ENCODE results near the gene LMF2.
A peak's percentile ranks its signal among the peaks of the same experiment; 100 is the strongest.

LMF2 gene

DNA sequence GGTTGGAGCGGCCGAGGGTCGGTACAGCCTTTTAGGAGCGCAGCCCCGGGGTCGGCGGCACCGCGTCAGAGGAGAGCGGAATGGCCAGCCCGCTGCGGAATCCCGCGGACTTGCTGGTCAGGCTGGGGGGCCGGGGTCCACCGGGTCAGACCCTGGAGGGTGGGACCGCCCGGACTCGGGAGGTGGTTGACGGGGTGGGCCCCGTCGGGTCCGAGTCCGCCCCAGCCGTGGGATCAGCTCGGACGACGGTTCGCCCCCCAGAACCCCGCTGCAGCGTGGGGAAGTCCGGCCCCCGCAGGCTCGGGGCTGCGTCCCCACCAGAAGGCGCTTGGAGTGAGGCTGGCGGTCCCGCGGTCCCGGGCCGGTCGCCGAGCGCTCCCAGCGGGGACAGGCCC lies 26.5 kb downstream of the LMF2 start:
- DNase-seq, result no peak

DNA sequence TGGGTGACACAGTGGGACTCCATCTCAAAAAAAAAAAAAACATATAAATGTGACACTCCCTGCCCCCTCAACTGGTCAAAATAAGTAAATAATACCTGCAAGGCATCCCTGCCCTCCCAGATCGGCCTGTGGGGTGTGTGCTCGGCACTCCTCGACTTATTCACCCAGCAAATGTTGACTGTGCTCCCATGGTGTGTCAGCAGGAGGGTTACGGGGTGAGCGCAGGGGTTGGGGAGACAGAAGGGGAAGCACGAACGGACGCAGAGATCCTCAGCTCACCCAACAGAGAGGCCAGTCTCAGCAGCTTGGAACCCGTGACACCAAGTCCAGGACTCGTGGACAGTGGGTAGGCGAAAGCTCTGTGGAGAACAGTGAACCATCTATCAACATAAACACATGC lies 27.8 kb downstream of the LMF2 start:
- DNase-seq, result no peak

DNA sequence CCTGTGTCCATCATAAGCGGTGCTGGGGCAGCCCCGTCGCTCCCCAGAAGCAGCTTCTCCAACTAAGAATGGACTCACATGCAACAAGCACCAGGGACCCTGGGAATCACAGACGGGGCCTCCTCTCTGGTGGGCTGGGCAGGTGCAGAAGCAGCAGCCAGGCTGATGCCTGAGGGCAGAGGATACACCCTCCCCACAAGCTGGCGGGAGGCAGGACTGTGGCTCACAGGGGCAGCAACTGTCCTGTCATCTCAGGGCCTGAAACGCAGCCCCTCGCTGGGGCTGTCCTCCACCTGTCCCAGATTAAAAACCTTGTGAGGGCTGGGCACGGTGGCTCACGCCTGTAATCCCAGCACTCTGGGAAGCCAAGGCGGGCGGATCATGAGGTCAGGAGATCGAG lies 29.6 kb downstream of the LMF2 start:
- no peak for DNase-seq

DNA sequence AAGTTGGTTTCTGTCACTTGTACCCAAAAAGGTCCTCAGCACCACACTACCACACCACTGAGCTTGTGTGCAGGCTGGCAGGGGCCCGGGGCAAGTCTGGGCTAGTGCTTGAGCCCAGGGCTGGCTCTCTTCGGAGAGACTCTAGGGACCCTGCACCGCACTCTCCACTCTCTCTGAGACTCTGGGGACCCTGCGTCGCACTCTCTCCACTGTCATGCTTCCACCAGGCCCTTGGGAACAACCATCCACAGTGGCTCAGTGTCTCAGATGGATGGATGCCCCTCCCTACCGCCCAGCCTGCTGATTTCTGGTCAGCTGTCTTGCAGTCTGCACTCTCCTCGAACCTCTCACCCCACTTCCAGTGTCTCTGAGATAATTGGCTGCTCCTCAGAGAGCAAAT lies 30.6 kb downstream of the LMF2 start:
- no peak for DNase-seq

DNA sequence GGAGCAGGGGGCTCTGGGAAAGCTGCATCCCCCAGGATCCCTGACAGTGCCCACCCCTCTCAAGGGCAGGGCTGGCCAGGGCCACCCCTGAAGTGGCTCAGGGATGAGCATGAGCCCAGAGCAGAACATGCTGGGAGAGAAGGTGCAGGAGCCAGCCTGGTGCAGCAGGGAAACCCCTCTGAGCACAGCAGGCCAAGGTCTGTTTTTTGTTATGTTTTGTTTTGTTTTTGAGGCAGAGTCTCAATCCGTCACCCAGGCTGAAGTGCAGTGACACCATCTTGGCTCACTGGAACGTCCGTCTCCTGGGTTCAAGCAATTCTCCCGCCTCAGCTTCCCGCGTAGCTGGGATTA lies 31.9 kb downstream of the LMF2 start:
- DNase-seq, result no peak

DNA sequence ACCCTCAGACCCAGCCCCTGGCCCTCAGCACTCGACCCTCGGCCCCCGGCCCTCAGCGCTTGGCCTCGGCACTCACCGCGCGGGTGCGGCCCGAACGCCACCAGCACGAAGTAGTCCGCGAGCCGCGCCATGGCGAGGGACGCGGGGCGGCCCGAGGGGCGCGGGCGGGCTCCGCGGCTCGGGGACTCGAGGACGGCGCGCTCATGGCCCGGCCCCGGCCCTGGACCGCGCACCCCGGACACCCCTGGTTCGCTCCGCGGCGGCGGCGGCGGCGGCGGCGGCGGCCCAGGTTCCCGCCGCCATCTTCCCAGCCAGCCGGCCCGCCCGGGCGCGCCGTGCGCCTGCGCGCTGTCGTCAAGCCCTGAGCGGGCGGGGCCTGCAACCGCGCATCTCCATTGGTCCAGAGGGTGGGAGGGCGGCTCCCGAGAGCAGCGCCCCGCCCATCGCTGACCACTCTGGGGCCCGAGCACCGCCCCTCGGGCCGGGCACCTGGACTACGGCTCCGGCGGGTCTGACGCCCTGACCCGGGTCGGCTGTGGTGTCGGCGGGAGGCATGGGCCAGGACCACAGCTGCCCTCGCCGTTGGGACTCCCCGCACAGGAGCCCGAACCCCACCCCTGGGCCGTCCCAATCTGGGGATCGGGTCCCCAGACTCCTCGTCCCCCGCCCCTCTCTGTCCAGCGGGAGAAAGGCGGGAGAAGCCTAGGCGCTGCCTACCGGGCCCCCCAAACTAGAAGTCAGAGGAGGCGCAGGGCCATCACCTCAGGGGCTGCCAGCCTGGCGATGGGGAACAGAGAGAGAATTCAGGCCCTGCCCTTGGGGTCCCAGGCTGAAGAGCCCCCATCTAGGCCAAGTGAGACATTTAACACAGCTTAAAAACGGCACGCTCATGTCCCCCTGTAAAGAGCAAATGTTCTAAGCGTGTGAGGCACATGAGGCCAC lies 32.5 kb downstream of the LMF2 start, which contains the start of gene SBF1:
Gene SBF1, minus strand, starts transcription at position 326 of the 942 bp plus-strand sequence. Its CDS starts 195 bp downstream, at position 131.
- DNase-seq, result peak; percentile 65 to 89 (median 74)

DNA sequence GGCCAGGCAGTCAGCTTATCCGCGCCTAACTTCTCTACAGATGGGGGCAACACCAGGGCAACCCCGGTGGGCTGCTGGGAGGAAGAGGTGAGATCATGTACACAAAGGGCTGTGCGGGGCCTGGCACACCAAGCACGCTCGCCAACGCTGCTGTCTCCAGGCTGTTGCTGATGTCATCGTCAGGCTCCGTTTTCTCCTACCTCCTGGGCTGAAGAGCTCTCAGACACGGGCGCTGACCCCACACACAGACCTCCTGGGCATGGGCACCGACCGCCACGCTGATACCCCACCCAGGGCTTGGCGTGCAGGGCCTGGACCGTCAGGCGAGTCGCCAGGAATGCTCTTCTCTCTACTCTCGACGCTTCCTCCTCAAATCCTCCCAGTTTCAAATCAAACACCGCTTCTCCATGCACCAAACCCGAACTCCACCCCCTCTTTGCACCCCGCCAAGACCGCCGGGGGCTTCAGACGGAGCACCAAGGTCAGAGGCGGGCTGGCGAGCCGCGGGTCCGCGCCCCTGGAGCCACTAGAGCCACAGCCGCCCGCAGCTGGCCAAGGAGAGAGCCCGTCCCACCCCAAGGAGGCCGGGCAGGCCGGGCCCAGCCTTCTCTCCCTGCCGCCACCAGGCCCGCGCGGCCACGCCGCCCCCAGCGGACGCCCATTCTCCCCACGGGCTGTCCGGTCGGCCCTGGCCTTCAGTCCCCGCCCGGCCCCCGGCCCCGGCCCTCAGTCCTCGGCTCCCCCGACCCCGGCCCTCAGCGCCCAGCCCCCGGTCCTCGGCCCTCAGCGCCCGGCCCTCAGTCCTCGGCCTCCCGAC lies 33.4 kb downstream of the LMF2 start:
- no peak for DNase-seq

DNA sequence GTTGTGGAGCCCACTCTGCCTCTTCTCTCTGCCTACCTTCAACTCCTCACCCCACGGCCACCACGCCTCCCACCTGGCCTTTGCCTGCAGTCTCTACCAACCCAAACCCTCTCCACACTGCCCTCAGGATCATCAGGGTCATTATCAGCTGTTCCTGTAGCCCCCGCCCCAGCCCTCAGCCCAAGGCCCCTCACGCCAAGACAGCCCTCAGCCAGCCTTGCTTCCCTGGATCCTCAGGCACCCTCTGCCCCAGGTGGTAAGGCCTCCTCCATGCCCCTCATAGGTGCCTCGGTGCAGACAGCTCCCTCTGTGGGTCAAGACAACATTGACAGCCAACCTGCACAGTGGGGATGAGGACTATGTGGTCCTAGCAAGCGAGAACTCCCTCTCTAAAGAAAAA lies 34.4 kb downstream of the LMF2 start:
- peak in 2 of 4 experiments; percentile 14 to 32 for DNase-seq

DNA sequence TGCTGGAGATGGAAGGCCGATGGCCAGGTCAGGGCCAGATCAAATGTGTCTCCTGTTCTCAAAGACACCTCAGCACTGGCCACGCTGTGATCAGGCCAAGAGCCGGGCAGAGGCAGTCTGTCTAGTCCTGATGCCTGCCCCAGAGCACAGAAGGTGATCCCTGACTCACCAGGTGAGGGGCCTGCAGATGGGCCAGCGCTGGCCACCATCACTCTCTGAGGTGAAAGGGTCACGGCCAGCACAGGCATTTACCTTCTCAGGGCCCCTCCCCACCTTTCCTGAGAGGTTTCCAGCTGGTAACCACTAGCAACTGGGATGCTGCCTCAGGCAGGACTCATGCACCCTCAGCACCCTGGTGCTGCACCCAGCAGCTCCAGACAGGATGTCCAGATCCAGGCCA lies 35.5 kb downstream of the LMF2 start:
- no peak for DNase-seq

DNA sequence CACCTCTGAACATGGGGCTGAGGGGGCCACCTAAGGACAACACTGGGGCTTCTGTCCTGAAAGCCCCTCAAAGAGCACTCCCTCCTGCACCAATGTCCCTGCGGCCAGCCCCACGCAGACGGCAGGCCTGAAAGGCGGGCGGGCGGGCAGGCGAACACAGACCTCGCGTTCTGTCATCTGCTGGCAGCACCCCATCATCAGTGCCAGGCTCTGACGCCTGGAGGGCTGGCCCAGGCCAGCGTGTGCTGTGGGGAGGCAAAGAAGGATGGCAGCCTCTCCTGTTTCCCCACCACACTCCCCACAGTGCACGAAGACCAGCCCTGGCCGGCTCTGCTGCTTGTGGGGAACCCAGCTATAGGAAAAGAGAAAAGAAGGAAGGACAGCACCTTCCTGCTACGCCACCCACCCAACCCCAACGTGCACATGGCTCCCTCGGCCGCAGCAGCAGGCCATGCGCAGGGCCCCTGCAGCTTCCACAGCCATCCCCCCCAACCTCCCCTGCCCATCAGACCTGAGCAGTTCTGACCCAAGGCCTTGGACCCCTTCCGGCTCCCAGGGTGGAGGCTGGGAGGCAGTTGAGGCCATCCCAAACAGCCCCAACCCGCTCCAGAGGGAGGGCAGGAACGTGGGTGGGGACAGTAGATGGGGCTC lies 36.2 kb downstream of the LMF2 start:
- no peak for DNase-seq

DNA sequence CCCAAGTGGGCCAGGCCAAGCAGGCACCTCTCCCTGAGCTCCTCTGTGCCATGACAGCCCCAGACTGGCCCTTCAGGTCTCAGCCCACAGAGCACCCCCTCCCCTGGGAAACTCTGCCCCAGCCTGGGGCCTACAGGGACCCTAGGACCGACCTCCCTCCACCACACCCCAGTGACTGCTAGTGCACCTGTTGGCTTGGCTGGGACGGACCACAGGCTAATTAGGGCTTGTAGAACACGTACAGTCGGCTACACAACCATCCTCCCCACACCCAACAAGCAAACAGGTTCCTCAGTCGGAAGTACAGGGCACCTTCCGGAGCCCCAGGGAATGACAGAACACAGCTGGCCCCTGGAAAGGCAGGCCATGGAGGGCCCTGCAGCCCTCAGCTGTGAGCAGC lies 37.0 kb downstream of the LMF2 start:
- DNase-seq, result no peak

DNA sequence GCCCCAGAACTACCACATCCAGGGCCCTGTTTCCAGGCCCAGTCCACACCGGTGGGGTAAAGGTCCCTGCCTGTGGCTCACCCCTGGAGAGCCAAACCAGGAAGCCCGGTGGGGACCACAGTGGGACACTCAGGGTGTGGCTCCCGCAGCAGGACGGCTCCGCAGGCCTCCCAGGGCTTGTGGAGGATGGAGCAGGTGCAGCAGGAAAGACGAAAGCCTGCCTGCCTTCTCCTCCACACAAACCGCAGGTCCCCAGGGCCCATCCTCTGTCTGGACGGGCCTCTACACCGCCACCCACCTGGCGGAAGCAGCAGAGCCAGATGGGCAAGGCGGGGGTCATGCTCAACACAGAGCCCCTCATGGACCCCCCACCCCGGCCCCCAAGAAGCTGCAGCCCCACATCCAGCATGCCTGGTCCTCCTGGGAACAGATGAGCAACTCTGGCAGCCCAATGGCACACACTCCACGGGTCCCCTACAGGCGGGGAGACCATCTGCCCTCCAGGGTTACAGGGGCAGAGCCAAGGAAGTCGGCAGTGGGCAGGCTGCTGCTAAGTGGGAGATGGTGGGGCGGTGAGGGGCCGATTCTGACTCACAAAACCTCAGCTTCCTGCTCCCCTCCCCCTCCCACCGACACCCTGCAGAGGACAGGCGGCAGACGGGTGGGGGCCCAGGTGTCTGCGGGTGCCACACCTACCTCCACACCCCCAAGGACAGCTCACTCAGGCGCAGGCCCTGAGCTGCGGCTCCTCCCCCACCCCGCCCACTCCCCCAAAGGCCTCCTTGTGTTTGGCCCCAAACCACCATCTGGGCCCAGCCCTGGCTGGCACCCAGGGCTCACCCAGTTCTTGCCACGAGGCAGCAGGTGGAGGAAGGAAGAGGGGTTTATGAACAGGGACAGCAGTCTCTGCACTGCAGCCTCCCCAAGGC lies 37.9 kb downstream of the LMF2 start:
- DNase-seq, result peak; percentile 56 to 95 (median 74)

DNA sequence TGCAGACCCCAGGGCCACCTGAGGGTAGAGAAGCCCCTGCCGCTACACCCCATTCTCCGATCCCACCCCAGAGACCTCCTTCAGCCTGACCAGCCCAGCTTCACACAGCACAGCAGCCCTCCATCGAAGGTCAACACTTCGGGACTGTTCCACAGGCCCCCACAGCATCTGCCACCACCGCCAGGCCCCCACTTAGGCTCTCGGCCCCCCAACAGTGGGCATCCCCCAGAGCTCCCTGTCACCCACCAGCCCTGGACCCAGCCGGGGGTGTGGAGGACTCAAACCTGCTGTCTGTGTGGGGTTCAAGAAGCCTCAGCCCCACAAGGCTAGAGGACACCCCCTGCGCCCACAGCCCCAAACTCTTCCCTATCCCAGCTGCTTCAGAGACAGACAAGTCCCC lies 38.9 kb downstream of the LMF2 start:
- no peak for DNase-seq

DNA sequence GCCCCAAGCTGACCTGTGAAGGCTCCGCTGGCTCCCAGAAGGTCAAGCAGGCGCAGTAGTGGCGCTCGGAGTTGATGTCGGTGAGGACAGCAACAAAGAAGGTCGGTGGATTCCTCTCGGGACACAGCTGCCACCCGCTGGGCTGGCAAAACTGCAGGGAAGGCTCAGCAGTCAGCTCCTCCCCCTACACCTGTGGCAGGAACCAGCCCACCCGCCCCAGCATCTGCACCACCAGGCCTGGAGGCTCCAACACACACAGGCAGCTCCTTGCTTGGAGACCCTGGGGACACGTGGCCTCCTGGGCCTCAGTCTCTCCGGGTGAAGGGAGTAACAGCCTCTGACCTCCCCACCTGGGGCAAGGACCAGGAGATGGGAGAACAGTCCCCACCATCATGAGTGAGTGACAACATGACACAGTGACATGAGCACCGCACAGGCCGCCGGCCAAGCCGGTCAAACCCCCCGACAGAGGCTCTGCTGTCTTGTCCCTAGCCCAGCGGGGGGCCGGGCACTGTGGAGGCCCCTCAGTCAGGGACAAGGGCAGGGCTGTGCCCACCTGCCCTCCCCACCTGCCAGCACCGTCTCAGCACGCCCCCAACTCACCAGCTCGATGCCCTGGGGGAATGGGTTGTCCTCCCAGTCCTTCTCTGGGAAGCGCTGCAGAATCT lies 39.6 kb downstream of the LMF2 start:
- DNase-seq, result no peak

DNA sequence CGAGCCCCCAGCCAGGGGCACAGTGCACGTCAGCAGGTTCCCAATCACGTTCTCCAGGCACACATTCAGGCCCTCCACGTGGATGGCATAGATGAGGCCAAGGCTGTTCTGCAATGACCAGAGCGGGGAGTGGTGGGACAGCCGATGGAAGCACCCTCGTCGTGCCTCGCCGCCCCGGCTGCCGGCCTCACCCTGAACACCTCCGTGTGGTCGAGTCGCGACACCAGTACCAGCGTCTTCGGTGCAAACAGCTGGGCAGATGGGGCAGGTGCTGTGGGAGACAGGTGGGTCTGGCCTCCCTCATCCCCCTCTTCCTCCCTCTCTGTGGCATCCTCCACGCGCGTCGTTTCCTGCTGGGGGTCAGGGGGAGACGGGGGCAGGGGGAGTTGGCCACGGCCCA lies 40.2 kb downstream of the LMF2 start:
- DNase-seq, result no peak

DNA sequence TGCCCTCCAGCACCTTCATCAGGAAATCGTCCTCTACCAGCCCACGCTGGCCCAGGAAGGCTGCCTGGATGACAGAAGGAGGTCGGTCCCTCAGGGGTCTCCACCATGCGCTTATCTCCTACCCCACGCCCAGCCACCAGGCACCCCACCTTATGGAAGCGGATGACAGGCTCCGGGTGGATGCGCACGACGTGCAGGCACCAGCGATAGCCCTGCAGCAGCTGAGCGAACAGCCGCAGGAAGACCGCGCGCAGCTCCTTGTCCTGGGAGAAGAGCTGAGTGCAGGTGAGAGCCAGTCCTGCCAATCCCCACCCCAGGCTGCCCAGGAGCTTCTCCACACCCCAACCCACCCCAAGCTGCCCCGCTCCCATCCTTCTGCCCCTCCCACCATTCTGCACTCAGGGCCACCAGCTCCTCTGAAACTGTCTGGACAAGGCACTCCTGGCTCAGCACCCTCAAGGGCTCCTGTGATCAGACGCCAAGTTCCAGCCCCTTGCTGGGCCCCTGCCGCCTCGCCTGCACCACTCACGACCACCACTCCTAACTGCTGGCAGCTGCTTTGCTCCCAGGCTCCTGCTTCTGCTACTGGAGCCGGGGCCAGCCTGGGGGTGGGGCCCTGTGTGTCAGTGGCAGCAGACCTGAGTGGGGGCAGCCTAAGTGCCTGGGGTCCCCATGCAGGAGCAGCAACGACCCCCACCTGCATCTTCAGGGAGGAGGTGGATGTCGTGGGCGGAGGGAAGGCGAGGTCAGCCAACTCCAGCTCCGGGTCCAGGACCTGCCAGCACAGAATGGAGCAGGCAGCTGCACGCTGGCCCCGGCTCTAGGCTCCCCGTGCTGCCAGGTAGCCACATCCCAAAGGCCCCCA lies 42.2 kb downstream of the LMF2 start:
- DNase-seq, result no peak

DNA sequence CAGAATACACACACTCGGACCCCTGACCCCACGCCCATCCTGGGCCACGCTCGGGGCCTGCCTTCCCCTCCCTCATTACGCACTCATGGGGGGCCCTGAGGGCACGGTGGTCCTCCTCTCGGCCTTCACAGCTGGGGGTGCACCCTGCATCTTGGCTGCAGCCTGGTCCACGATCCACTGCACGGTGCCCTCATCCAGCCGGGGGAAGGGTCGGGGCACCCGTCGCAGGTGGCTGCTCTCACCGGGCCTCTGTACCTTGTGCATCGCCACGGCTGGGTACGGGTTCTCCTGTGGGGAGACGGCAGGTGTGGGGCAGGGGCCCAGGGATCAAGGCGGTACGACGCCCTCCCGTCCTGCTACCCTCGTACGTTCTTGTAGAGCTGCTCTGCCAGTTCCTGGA lies 43.1 kb downstream of the LMF2 start:
- no peak for DNase-seq

DNA sequence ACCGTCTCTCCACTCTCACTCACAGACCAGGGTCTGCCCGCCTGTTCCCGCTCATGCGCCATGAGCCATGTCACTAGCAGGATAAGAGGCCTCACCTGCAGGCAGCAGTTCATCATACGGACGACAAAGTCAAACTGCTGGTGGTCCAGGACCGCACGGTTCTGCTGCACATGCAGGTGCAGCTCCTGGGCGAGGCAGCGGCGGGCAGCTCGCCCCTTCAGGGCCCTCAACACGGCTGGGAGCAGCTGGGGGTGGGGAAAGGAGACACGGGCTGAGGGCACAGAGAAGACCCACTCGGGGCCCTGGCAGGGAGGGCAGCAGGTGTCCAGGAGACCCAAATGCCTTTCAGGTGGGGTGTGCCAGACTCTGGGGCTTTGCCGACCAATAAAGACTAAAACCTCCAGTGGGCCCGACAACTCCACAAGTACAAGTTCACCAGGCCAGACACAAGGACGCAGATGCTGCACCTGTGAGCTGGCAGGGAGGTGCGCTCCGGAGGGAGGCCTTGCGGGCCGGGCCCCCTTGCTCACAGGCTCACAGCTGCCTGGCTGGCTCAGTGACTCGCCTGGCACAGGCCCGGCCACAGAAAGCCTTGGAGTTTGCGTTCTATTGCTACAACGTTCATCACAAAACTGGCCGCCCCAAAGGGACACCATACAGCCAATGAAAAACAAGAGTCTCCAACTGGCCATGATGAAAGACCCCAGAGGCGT lies 44.2 kb downstream of the LMF2 start:
- no peak for DNase-seq

DNA sequence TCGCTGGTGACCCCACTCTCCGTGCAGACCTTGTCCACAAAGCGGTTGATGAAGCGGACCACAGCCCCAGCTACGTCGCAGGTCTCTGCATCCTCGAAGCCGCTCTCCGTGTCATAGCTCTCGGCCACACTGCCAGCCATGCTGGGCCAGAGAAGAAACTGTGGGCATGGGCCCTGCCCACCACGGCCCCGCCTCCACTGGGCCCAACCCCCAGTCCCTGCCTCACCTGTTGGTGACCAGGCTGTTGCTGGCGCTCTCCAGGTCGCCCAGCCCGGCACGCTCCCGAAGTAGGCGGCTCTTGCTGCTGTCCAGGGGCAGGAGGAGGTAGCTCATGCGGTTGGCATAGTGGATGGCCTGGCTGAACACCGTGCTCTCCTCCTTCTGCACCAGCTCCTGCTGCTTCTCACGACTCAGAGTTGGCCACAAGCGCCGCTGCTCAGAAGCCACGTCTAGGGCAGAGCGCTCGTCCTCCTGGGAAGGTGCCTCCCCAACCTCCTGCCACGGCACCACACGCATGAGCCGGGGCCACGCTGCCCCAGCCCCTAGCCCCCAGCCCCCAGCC lies 45.4 kb downstream of the LMF2 start:
- DNase-seq, result no peak

DNA sequence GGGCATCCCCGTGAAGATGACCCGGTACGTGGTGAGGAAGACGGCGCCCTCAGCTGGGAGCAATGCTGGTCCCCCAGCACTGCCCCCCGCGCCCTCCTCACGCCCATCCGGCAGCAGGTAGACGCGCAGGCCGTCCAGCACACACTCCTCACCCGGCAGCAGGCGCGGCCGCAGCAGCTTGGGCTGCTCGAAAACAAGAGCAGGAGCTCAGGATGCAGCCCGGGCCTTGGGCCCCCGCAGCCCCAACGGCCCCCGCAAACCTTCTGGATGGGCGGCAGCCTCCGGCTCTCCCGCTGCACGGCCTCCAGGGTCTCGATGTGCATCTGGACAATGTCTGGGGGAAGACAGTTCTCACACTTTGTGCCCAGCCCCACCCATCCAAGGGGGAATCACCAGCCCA lies 46.0 kb downstream of the LMF2 start:
- DNase-seq, result no peak

All from activated naive CD4-positive, alpha-beta T cell (primary cell).